Fibroblast of mammary gland (primary cell): ENCODE results near the gene ASB9.

Experiments
- DNase-seq: peaks from one replicate; pipeline ENCODE4 v3.0.0-alpha.2; 2010; ENCODE audit warnings: low read depth
- H3K4me3 ChIP-seq: 2 replicates; pipeline ENCODE4 v1.5.1; 2011; ENCODE audit warnings: low read depth, mild to moderate bottlenecking, low read length, moderate library complexity; ENCODE audit not compliant: control insufficient read depth
- TF ChIP-seq, protein P1 (sequence below): conservative IDR thresholded peaks from 2 replicates; pipeline ENCODE4 v1.5.1; 2011; ENCODE audit warnings: low read depth, low read length, inconsistent platforms; ENCODE audit not compliant: control insufficient read depth, insufficient read depth

Gene ASB9

DNA sequence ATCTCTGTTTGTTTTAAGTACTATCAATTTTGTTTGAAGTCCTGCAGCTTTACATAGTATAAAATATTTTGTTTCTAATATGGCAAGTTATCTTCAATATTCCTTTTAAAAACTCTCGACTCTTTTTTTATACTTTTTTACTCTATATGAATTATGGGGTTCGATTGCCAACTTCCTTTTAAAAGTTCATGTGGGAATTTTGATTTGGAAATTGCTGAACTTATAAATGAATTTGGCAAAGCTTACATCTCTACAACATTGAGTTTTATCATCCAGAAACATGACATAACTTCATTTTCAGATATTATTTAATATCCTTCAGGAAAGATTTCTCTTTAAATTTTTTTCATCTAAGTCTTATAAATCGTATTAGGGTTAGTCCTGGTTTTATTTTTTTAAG lies 60.8 kb downstream of the ASB9 start:
- H3K4me3 ChIP-seq, result no peak overlapping the region
- TF ChIP-seq, protein P1, sequence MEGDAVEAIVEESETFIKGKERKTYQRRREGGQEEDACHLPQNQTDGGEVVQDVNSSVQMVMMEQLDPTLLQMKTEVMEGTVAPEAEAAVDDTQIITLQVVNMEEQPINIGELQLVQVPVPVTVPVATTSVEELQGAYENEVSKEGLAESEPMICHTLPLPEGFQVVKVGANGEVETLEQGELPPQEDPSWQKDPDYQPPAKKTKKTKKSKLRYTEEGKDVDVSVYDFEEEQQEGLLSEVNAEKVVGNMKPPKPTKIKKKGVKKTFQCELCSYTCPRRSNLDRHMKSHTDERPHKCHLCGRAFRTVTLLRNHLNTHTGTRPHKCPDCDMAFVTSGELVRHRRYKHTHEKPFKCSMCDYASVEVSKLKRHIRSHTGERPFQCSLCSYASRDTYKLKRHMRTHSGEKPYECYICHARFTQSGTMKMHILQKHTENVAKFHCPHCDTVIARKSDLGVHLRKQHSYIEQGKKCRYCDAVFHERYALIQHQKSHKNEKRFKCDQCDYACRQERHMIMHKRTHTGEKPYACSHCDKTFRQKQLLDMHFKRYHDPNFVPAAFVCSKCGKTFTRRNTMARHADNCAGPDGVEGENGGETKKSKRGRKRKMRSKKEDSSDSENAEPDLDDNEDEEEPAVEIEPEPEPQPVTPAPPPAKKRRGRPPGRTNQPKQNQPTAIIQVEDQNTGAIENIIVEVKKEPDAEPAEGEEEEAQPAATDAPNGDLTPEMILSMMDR, result no peak
- no peak for DNase-seq

DNA sequence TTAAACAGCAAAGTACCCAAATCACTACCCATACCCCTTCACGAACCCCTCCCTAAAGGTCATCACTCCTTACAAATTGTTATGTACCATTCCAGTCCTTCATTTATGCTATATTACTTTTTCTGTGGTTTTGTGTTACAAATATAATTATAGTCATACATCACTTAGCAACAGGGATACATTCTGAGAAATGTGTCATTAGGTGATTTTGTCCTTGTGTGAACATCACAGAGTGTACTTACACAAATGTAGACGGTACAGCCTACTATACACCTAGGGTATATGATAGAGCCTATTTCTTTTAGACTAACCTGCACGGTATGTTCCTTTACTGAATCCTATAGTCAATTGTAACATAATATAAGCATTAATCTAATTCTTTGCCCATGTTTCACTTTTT lies 61.9 kb downstream of the ASB9 start:
- DNase-seq, result no peak
- TF ChIP-seq, protein P1, result no peak
- no peak overlapping the region for H3K4me3 ChIP-seq

DNA sequence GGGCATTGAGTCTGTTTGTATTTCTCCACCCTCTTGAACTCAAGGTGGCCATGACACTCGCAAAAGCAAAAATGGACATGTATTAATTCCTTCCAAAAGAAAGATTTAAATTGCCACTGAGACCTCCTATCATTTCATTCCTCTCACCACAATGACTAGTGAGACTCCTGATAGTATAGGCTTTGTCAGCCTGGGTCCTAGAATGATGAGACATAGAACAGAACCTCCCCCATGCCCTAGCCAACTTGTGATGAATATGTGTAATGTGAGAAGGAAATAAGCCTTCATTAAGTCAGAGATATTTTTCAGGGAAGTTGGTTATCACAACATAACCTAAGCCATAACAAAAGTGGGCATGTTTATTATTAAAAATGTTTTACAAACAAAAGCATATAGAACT lies 62.5 kb downstream of the ASB9 start:
- DNase-seq, result no peak
- TF ChIP-seq, protein P1, result no peak

DNA sequence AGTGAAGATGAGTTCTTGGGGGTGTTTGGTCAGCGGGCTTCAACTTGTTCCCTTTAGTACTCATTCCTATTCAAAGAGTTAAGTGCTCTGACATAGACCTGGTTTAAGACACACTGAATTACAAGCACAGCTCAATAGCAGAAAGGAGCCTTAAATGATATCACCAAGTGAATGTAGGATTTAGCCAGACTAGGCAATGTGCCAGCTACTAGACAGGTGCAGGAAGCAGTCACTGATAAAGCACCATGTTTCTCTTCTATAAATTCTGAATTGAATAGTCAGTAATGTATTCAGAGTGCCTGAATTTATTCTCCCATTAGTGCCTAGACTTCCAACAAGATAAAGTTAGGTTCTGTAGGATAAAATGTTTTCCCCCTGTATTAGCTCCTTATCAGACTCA lies 63.6 kb downstream of the ASB9 start:
- no peak overlapping the region for H3K4me3 ChIP-seq
- DNase-seq, result no peak
- TF ChIP-seq, protein P1, result no peak

More for the DNA sequence above, 62.5 kb downstream of the ASB9 start:
- no peak overlapping the region for H3K4me3 ChIP-seq

DNA sequence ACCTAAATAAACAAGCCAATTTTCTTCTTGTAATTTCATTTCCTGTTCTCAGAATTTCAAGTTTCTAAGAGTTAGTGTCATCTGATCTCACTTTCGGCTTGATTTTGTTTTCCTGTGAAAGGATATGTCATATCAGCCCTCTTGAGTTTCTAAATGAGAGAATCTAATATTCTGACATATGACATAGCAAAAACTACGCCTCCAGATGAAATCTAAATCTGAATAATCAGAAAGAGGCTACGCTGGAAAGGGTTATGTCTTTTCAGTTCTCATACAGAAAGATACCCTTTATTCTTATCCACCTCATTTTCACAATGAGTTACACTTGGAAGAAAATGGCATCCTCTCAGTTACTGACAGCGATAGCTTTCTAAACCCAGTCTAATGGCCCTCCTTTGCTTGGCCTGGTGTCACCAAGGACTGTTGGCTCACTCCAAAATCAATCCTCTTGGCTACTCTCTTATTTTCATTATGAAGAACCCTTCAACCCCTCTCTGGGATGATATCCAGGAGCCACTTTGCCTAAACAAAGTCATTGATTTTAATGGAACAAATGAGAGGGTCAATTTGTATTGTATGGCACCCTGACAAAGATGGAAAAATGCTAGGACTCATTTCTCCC lies 65.6 kb downstream of the ASB9 start:
- H3K4me3 ChIP-seq, result no peak overlapping the region
- DNase-seq, result no peak
- TF ChIP-seq, protein P1, result no peak

DNA sequence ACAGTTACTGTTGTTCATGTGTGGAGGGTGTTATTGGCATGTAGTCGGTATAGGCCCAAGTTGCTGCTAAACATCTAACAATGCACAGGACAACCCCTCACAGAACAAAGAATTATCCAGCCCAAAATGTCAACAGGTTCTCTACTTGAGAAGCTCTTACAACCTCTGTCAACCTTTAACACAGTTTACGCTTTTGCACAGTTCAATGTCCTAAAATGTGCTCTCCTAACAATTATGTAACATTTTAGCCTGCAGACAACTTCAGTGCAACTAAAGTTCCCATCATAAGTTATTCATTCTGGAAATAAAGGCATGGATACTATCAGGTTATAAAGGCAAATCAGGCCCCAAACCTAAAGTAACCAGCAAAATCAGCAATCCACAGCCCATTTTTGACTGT lies 66.2 kb downstream of the ASB9 start:
- DNase-seq, result no peak
- TF ChIP-seq, protein P1, result no peak
- no peak overlapping the region for H3K4me3 ChIP-seq

DNA sequence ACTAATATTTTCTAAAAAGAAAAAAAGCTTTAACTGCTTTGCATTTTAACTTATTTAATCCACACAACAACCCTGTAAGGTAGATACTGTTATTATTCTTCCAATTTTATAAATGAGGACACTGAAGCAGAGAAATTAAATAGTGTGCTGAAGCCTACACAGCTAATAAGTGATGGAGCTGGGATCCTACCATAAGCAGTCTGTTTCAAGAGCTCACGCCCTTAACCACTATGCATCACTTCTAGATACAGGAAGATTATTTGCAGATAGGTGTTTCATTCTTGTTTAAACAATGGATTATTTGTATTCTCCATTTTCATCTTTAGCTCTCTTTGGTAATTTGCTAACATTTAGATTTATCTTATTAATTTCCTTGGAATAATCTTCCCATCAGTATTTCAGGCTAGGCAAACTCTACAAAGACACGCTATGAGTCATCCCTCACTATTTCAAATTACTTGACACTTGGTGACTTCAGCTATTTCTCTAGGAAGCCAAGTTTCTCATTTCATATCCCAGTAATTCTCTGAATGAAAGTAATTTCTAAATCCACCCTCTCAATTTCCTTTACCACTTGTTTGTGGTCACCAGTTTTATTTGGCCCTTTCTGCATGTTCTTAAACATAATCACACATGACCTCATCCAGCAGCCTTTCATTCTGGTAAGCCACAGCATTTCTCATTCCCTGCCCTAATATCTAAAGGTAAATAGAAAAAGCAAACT lies 67.3 kb downstream of the ASB9 start:
- TF ChIP-seq, protein P1, result no peak
- DNase-seq, result peak; percentile 58

More for the DNA sequence above, 67.3 kb downstream of the ASB9 start:
- H3K4me3 ChIP-seq, result no peak overlapping the region
